ENCODE data around the gene BRD7.

The BRD7 gene

DNA sequence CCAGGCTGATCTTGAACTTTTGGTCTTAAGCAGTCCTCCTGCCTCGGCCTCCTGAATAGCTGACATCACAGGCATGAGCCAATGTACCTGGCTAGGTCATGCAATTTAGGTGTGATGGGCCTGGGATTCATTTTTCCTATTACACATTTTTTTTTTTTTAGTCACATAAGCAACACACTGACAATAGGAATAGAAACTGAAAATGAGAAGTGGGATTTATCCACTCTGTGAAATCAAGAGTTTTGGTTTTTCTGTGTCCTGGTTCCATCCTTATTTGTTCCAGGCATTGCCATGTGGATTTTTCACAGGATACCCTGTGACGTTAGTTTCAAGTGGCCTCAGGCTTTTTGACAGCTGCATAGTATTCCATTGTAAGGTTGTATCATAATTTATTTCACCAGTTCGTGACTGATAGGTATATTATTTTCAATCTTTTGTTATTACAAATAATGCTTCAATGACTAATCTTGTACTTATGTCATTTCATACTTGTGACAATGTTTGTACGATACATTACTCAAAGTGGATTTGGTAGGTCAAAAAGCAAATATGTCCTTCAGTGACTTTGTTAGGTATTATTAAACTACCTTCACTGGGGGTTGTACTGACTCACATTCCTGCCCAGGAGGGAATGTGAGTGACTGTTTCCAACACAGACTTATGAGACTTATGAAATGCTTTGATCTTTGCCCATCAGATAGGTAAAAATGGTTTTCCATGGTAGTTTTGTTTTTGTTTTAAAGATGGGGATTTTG, 91.8 kb downstream of the BRD7 start:
- DNase-seq (ENCODE audit: low spot score): no peak
- TF ChIP-seq, protein P1, sequence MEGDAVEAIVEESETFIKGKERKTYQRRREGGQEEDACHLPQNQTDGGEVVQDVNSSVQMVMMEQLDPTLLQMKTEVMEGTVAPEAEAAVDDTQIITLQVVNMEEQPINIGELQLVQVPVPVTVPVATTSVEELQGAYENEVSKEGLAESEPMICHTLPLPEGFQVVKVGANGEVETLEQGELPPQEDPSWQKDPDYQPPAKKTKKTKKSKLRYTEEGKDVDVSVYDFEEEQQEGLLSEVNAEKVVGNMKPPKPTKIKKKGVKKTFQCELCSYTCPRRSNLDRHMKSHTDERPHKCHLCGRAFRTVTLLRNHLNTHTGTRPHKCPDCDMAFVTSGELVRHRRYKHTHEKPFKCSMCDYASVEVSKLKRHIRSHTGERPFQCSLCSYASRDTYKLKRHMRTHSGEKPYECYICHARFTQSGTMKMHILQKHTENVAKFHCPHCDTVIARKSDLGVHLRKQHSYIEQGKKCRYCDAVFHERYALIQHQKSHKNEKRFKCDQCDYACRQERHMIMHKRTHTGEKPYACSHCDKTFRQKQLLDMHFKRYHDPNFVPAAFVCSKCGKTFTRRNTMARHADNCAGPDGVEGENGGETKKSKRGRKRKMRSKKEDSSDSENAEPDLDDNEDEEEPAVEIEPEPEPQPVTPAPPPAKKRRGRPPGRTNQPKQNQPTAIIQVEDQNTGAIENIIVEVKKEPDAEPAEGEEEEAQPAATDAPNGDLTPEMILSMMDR (IDR thresholded peaks at IDR 0.05; ENCODE audit: extremely low read depth, insufficient read depth, missing control alignments): no peak
- in situ Hi-C loops (cut with MboI; ENCODE audit: low pct_unique_long_range_greater_than_20kb, low sequenced_read_pairs, unreplicated experiment): no loop called here

DNA sequence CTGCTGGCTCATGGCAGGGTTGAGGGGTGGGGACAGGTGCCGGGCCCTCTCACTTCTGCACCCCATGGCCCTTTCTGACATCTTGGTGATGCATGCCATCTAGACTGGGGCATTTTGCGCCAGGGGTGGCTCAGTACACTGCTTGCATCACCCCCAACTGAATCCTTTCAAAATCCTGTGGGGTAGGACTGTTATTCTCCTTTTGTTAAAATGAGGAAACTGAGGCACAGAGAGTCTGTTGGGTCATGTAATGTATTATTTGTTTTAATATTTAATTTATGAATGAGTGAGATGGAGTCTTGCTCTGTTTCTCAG, 92.5 kb downstream of the BRD7 start:
- TF ChIP-seq, protein P1 (IDR thresholded peaks at IDR 0.05; ENCODE audit: extremely low read depth, insufficient read depth, missing control alignments): no peak
- in situ Hi-C loops (cut with MboI; ENCODE audit: low pct_unique_long_range_greater_than_20kb, low sequenced_read_pairs, unreplicated experiment): no loop called here
- no peak for DNase-seq (ENCODE audit: low spot score)

DNA sequence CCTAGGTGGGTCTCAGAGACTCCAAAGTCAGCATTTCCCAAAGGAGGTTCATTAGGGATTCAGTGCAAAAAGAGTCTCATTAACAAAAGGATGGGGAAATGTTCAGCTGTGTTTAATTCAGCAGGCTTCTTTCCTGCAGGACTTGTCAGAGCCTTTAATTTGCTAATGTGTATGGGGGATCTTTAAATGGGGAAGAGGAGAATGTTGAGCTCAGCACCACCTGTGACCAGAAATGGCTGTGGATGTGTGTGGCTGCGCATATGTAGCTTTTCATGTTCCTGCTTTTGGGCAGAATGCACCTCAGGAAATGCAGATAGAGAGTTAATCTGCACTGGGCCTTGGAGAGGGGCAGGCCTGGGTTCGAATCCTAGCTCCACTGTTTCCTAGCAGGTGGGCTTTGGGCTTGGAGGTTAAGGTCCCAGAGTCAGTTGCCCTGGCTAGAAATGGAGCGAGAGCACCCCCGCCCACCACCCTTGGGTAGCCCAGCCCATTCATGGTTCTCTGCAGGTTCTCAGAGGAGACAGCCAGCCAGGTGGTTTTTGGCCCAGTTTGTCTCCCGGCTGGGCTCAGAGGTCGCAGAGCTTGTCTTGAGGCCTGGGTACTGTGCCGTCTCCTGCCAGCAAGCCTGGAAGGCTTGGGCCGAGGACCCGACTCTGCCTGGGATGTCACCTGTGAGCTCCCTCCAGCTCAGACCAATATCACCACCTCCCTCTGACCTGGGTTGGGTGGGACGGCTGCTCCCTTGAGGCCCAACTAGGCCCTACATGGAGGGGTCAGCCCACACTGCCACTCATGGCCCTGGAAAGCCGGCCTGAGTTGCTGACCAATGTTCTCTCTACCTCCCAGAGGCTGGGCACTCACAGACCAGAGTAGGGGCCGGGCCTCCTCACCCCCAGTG, 93.1 kb downstream of the BRD7 start:
- TF ChIP-seq, protein P1 (IDR thresholded peaks at IDR 0.05; ENCODE audit: extremely low read depth, insufficient read depth, missing control alignments): no peak
- in situ Hi-C loops (cut with MboI; ENCODE audit: low pct_unique_long_range_greater_than_20kb, low sequenced_read_pairs, unreplicated experiment): no loop called here
- DNase-seq (ENCODE audit: low spot score): no peak

DNA sequence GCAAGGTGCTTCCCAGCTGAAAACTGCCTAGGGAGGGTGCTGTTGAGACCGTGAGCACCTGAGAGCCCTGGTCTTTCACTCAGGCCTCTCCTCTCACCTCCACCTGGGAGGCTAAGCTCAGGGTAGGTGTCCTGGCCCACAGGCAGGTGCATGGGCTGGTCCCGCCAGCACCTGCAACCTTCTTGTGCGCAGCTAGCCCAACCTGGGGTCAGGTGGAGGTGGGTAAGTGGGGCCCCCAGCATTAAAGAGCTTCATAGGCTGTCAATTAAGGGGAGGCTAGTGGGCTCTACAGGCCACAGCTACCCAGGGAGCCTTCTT, 93.7 kb downstream of the BRD7 start:
- DNase-seq (ENCODE audit: low spot score): no peak
- in situ Hi-C loops (cut with MboI; ENCODE audit: low pct_unique_long_range_greater_than_20kb, low sequenced_read_pairs, unreplicated experiment): no loop called here
- TF ChIP-seq, protein P1 (IDR thresholded peaks at IDR 0.05; ENCODE audit: extremely low read depth, insufficient read depth, missing control alignments): peak; percentile 18

DNA sequence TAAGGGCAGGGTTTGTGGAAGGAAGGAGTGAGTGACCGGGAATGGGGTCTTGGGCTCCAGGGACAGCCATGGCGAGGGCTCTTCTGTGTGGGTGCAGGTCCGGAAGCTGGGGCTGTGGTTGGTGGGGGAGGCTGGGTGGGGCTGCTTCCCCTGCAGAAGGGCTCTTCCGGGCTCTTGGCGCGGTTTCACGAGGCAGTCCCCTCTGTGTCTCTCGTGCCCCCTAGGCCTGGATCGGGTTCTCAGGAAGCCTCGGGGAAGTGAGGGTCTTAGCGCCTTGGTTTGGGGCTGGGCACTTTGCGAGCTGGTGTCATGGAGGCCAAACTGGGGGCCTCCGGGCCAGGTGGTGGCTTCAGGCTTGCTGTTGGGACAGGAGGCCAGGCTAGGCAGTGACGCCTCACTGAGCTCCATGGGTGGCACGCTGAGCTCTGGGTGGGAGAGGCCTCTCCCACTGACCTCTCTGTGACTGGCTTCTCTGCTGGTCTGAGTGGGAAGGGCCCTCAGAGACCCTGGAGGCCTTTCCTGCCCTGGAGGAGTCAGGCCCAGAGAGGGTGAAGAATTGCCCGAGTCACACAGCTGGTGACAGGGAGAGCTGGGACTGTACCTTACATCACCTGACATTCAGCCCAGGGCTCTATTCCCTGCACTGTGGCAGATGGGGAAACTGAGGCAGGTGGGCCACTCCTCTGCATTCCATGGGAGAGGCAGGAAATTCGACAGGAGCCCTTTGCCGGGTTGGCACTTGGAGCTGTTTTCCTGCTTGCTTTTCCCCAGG, 94.3 kb downstream of the BRD7 start:
- in situ Hi-C loops (cut with MboI; ENCODE audit: low pct_unique_long_range_greater_than_20kb, low sequenced_read_pairs, unreplicated experiment): no loop called here
- peak; percentile 72 for DNase-seq (ENCODE audit: low spot score)
- TF ChIP-seq, protein P1 (IDR thresholded peaks at IDR 0.05; ENCODE audit: extremely low read depth, insufficient read depth, missing control alignments): no peak

DNA sequence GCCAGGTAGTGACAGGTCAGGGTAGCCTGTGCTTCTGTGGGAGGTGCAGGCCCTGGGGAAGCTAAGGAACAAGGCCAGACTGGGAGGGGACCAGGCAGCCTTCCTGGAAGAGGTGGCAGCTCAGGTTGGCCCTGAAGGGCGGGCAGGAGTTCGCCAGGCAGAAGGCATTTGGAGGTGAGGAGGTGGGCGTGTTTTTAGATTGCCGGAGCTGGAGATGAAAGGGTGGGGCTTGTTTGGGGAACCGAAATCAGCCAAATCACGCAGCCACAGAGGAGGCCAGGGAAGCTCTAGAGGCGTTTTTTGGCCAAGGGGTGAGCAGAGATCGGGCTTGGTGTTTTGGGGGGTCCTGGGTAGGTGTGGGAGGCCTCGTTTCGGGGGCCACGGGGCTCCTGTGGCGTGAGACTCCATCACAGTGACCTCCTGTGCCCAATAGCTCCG, 94.9 kb downstream of the BRD7 start:
- TF ChIP-seq, protein P1 (IDR thresholded peaks at IDR 0.05; ENCODE audit: extremely low read depth, insufficient read depth, missing control alignments): no peak
- in situ Hi-C loops (cut with MboI; ENCODE audit: low pct_unique_long_range_greater_than_20kb, low sequenced_read_pairs, unreplicated experiment): no loop called here
- peak; percentile 88 for DNase-seq (ENCODE audit: low spot score)
